GM18508 (cell line): ENCODE measurements around the gene CLEC3B.

Experiments used
- ATAC-seq: cut with Tn5 transposase; IDR thresholded peaks from one replicate; pipeline ENCODE4 v1.9.1; 2021; ENCODE audit warnings: moderate number of reproducible peaks; ENCODE audit not compliant: insufficient read depth, unreplicated experiment

CLEC3B gene

GRCh38 chr3:45002720-45003119, 23.4 kb upstream of the CLEC3B start:
- ATAC-seq: no peak

- ATAC-seq: no peak
These were observed 22.7 kb upstream of the CLEC3B start for GRCh38 chr3:45003406-45003805.

- ATAC-seq: no peak
These were observed 22.2 kb upstream of the CLEC3B start for GRCh38 chr3:45003859-45004258.

- ATAC-seq: no peak
These were observed 19.0 kb upstream of the CLEC3B start for GRCh38 chr3:45007091-45007490.

- ATAC-seq: no peak
These were observed 18.0 kb upstream of the CLEC3B start for GRCh38 chr3:45008117-45008516.

- ATAC-seq: no peak
These were observed 16.2 kb upstream of the CLEC3B start for GRCh38 chr3:45009868-45010267.

- no peak for ATAC-seq
These were observed 15.2 kb upstream of the CLEC3B start for GRCh38 chr3:45010811-45011333.

- ATAC-seq: no peak
These were observed 14.2 kb upstream of the CLEC3B start for GRCh38 chr3:45011756-45012508.

- no peak for ATAC-seq
These were observed 13.5 kb upstream of the CLEC3B start for GRCh38 chr3:45012577-45012976.

- no peak for ATAC-seq
These were observed 9.2 kb upstream of the CLEC3B start for GRCh38 chr3:45016916-45017315.

- ATAC-seq: no peak
These were observed 8.3 kb upstream of the CLEC3B start for GRCh38 chr3:45017821-45018220.

GRCh38 chr3:45020534-45020933, 5.6 kb upstream of the CLEC3B start:
- no peak for ATAC-seq

GRCh38 chr3:45021524-45022297, 4.4 kb upstream of the CLEC3B start:
- no peak for ATAC-seq

- ATAC-seq: no peak
These were observed 2.4 kb upstream of the CLEC3B start for GRCh38 chr3:45023675-45024074.

- ATAC-seq: no peak
These were observed 1.4 kb upstream of the CLEC3B start for GRCh38 chr3:45024542-45025255.

GRCh38 chr3:45026957-45027356, 854 bp downstream of the CLEC3B start:
- ATAC-seq: no peak

GRCh38 chr3:45027441-45027840, 1.3 kb downstream of the CLEC3B start:
- no peak for ATAC-seq

GRCh38 chr3:45029216-45029615, 3.1 kb downstream of the CLEC3B start:
- no peak for ATAC-seq

GRCh38 chr3:45029661-45030060, 3.6 kb downstream of the CLEC3B start:
- no peak for ATAC-seq

- ATAC-seq: no peak
These were observed 5.4 kb downstream of the CLEC3B start for GRCh38 chr3:45031531-45031930.

GRCh38 chr3:45032113-45032512, 6.0 kb downstream of the CLEC3B start:
- no peak for ATAC-seq
